HepG2 (cell line): ENCODE measurements around the gene GFER. TPM values are rescaled to one million over a fixed set of nuclear protein-coding genes. Genes with fewer than 3 reads are reported as not detected.

Experiments
- ARNTL ChIP-seq: sonication (generic); formaldehyde crosslinking; IDR thresholded peaks from 2 replicates; pipeline ENCODE4 v1.4.0; 2020; ENCODE audit warnings: mild to moderate bottlenecking, missing genetic modification reagents
- CCDC6 ChIP-seq: sonication (generic); formaldehyde crosslinking; IDR thresholded peaks from 2 replicates; pipeline ENCODE4 v1.8.1; 2022; ENCODE audit warnings: mild to moderate bottlenecking, missing genetic modification reagents, moderate library complexity
- HDAC6 ChIP-seq: fragments of 200-600 bp; sonication (generic); IDR thresholded peaks from 2 replicates; pipeline ENCODE4 v1.7.0; 2017; ENCODE audit warnings: mild to moderate bottlenecking, antibody characterized with exemption, low read length, low read depth
- KMT2B ChIP-seq: IDR thresholded peaks from 2 replicates; pipeline ENCODE4 v1.6.1; 2016; ENCODE audit warnings: missing genetic modification reagents, missing compliant biosample characterization
- NCOR1 ChIP-seq: fragments of 200-600 bp; sonication (generic); IDR thresholded peaks from 2 replicates; pipeline ENCODE4 v1.7.0; 2017; ENCODE audit warnings: antibody characterized with exemption, low read length, borderline replicate concordance
- PRDM15 ChIP-seq: sonication (generic); formaldehyde crosslinking; IDR thresholded peaks from 2 replicates; pipeline ENCODE4 v1.4.0; 2020; ENCODE audit warnings: missing genetic modification reagents
- SP140L ChIP-seq: sonication (generic); formaldehyde crosslinking; IDR thresholded peaks from 2 replicates; pipeline ENCODE4 v1.4.0; 2020; ENCODE audit warnings: missing genetic modification reagents, borderline replicate concordance
- SRY ChIP-seq: sonication (generic); formaldehyde crosslinking; IDR thresholded peaks from 2 replicates; pipeline ENCODE4 v1.8.0; 2022; ENCODE audit warnings: mild to moderate bottlenecking, missing genetic modification reagents
- TBP ChIP-seq: sonication (generic); formaldehyde crosslinking; IDR thresholded peaks from 2 replicates; pipeline ENCODE4 v1.5.0; 2020; ENCODE audit warnings: missing genetic modification reagents
- ZNF552 ChIP-seq: sonication (generic); formaldehyde crosslinking; IDR thresholded peaks from 2 replicates; pipeline ENCODE4 v1.9.0; 2022; ENCODE audit warnings: missing genetic modification reagents, mild to moderate bottlenecking, borderline replicate concordance
- polyA plus RNA-seq, 8 experiments: library from polyadenylated mRNA; depleted of rRNA in 3 of 8; stranded (reverse) in 7 of 8; unstranded in 1 of 8; fragments of >200 nt; fragmentation: Illumina TruSeq in 4 of 8; extraction: Trizol in 4 of 8; gene quantifications; 2 replicates each; pipeline versions ENCODE4 v1.2.1 to v1.2.3, GENCODE V29; 2011 to 2016; ENCODE audit warnings: low read depth in 4 of 8, missing spikeins in 1 of 8, mixed read lengths in 1 of 8; ENCODE audit not compliant: insufficient read depth in 1 of 8
- total RNA-seq, 5 experiments: library from RNA; depleted of rRNA; stranded (reverse); fragments of >200 nt; fragmentation: Illumina TruSeq; extraction: Trizol; gene quantifications; 2 replicates each; pipeline ENCODE4 v1.2.3, GENCODE V29; 2016; ENCODE audit warnings: low read depth in 1 of 5
- TF ChIP-seq, protein P1 (sequence below), 2 experiments: sonication (generic) in 1 of 2; formaldehyde crosslinking in 1 of 2; IDR thresholded peaks; 2 replicates each; pipeline versions ENCODE4 v1.6.1 to v1.9.0; 2014 to 2022; ENCODE audit warnings: antibody characterized with exemption in 1 of 2, borderline replicate concordance in 1 of 2, inconsistent platforms in 1 of 2, low read depth in 1 of 2, missing genetic modification reagents in 1 of 2
- TF ChIP-seq, protein P2 (sequence below): sonication (generic); formaldehyde crosslinking; IDR thresholded peaks from 2 replicates; pipeline ENCODE4 v1.9.0; 2021; ENCODE audit warnings: missing genetic modification reagents, borderline replicate concordance
- TF ChIP-seq, protein P3 (sequence below): sonication (generic); formaldehyde crosslinking; IDR thresholded peaks from 2 replicates; pipeline ENCODE4 v1.4.0; 2020; ENCODE audit warnings: missing genetic modification reagents

GFER gene
- total and polyA plus RNA-seq, 2 of the 13 experiments (the other 11 are each of a cell fraction or from before 2014, with no cell fraction given), result 28.6 to 71.7 TPM

- TF ChIP-seq, protein P1, sequence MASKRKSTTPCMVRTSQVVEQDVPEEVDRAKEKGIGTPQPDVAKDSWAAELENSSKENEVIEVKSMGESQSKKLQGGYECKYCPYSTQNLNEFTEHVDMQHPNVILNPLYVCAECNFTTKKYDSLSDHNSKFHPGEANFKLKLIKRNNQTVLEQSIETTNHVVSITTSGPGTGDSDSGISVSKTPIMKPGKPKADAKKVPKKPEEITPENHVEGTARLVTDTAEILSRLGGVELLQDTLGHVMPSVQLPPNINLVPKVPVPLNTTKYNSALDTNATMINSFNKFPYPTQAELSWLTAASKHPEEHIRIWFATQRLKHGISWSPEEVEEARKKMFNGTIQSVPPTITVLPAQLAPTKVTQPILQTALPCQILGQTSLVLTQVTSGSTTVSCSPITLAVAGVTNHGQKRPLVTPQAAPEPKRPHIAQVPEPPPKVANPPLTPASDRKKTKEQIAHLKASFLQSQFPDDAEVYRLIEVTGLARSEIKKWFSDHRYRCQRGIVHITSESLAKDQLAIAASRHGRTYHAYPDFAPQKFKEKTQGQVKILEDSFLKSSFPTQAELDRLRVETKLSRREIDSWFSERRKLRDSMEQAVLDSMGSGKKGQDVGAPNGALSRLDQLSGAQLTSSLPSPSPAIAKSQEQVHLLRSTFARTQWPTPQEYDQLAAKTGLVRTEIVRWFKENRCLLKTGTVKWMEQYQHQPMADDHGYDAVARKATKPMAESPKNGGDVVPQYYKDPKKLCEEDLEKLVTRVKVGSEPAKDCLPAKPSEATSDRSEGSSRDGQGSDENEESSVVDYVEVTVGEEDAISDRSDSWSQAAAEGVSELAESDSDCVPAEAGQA (IDR thresholded peaks at IDR 0.05; ENCODE audit: low read depth), result no peak
- TF ChIP-seq, protein P1 (CRISPR knock-in tag; IDR thresholded peaks at IDR 0.05; ENCODE audit: borderline replicate concordance), result no peak
- TF ChIP-seq HDAC6 (no peak), TBP (CRISPR knock-in tag) (no peak), SRY (CRISPR knock-in tag) (no peak), CCDC6 (CRISPR knock-in tag) (no peak), NCOR1 (no peak), PRDM15 (CRISPR knock-in tag) (no peak), SP140L (CRISPR knock-in tag) (no peak), ZNF552 (CRISPR knock-in tag) (no peak), ARNTL (CRISPR knock-in tag) (no peak), KMT2B (no peak)
- TF ChIP-seq, protein P2, sequence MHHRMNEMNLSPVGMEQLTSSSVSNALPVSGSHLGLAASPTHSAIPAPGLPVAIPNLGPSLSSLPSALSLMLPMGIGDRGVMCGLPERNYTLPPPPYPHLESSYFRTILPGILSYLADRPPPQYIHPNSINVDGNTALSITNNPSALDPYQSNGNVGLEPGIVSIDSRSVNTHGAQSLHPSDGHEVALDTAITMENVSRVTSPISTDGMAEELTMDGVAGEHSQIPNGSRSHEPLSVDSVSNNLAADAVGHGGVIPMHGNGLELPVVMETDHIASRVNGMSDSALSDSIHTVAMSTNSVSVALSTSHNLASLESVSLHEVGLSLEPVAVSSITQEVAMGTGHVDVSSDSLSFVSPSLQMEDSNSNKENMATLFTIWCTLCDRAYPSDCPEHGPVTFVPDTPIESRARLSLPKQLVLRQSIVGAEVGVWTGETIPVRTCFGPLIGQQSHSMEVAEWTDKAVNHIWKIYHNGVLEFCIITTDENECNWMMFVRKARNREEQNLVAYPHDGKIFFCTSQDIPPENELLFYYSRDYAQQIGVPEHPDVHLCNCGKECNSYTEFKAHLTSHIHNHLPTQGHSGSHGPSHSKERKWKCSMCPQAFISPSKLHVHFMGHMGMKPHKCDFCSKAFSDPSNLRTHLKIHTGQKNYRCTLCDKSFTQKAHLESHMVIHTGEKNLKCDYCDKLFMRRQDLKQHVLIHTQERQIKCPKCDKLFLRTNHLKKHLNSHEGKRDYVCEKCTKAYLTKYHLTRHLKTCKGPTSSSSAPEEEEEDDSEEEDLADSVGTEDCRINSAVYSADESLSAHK (CRISPR knock-in tag), result no peak
- TF ChIP-seq, protein P3, sequence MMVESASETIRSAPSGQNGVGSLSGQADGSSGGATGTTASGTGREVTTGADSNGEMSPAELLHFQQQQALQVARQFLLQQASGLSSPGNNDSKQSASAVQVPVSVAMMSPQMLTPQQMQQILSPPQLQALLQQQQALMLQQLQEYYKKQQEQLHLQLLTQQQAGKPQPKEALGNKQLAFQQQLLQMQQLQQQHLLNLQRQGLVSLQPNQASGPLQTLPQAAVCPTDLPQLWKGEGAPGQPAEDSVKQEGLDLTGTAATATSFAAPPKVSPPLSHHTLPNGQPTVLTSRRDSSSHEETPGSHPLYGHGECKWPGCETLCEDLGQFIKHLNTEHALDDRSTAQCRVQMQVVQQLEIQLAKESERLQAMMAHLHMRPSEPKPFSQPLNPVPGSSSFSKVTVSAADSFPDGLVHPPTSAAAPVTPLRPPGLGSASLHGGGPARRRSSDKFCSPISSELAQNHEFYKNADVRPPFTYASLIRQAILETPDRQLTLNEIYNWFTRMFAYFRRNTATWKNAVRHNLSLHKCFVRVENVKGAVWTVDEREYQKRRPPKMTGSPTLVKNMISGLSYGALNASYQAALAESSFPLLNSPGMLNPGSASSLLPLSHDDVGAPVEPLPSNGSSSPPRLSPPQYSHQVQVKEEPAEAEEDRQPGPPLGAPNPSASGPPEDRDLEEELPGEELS (CRISPR knock-in tag), result no peak
Observed at GRCh38 chr16:1989209-1990100, 5.5 kb downstream of the GFER start, which contains the start of gene SYNGR3 (continued).
